T-helper 2 cell treated with Interferon-gamma antibody and Interleukin-4, amounts not matched to agents 5 μg/mL and 100 μg/mL, for 36 hours (primary cell): Measurements from ENCODE around the gene RAD21L1.
"Not testable (repeated sequence)": the region's sequence is repeated elsewhere in the genome, so short reads cannot be mapped to it uniquely, and the experiment has no call there.

Experiments
- DNase-seq: peaks from one replicate; pipeline ENCODE4 v3.0.0; 2021; ENCODE audit warnings: low spot score
- H3K27ac Mint-ChIP-seq: one replicate; pipeline ENCODE4 v1.8.0; 2021; ENCODE audit warnings: mild to moderate bottlenecking, mixed read lengths
- H3K27me3 Mint-ChIP-seq: one replicate; pipeline ENCODE4 v1.8.0; 2021; ENCODE audit warnings: low read depth, mixed read lengths
- H3K36me3 Mint-ChIP-seq: one replicate; pipeline ENCODE4 v1.8.0; 2021; ENCODE audit warnings: low read depth, mixed read lengths
- H3K4me1 Mint-ChIP-seq: one replicate; pipeline ENCODE4 v1.8.0; 2021; ENCODE audit warnings: low read depth, mixed read lengths
- H3K4me3 Mint-ChIP-seq: one replicate; pipeline ENCODE4 v1.8.0; 2022; ENCODE audit warnings: mild to moderate bottlenecking, moderate library complexity, mixed read lengths
- H3K9me3 Mint-ChIP-seq: one replicate; pipeline ENCODE4 v1.8.0; 2021; ENCODE audit warnings: mixed read lengths

RAD21L1 gene

GRCh38 chr20:1225263-1225782 lies 521 bp upstream of the RAD21L1 start:
- Mint-ChIP-seq H3K27ac (no peak overlapping the region), H3K36me3 (no peaks in the 10 kb centered on the region), H3K4me1 (peaks cover 14% of the 10 kb centered on the region), H3K4me3 (peak overlapping the region; percentile 78), H3K27me3 (peaks cover 57% of the 10 kb centered on the region), H3K9me3 (no peaks in the 10 kb centered on the region)
- no peak for DNase-seq

GRCh38 chr20:1229541-1229940 lies 3.7 kb downstream of the RAD21L1 start:
- H3K27ac Mint-ChIP-seq = no peak overlapping the region
- H3K4me1 Mint-ChIP-seq = peaks cover 16% of the 10 kb centered on the region
- peaks cover 42% of the 10 kb centered on the region for H3K27me3 Mint-ChIP-seq
- DNase-seq = no peak
- H3K4me3 Mint-ChIP-seq = no peak overlapping the region
- no peaks in the 10 kb centered on the region for H3K9me3 Mint-ChIP-seq
- H3K36me3 Mint-ChIP-seq = no peaks in the 10 kb centered on the region

- H3K36me3 Mint-ChIP-seq = no peaks in the 10 kb centered on the region
Observed at GRCh38 chr20:1232286-1233111, 6.7 kb downstream of the RAD21L1 start.

GRCh38 chr20:1240549-1240948 lies 14.7 kb downstream of the RAD21L1 start:
- H3K36me3 Mint-ChIP-seq = no peaks in the 10 kb centered on the region
- no peaks in the 10 kb centered on the region for H3K9me3 Mint-ChIP-seq
- H3K4me3 Mint-ChIP-seq = no peak overlapping the region
- H3K27me3 Mint-ChIP-seq = peaks cover 26% of the 10 kb centered on the region
- H3K4me1 Mint-ChIP-seq = peaks cover 4% of the 10 kb centered on the region
- H3K27ac Mint-ChIP-seq = no peak overlapping the region
- DNase-seq = no peak

More at GRCh38 chr20:1232286-1233111, 6.7 kb downstream of the RAD21L1 start:
- H3K27me3 Mint-ChIP-seq = peaks cover 38% of the 10 kb centered on the region
- no peak for DNase-seq
- no peaks in the 10 kb centered on the region for H3K9me3 Mint-ChIP-seq
- no peak overlapping the region for H3K27ac Mint-ChIP-seq
- no peak overlapping the region for H3K4me3 Mint-ChIP-seq
- H3K4me1 Mint-ChIP-seq = peaks cover 9% of the 10 kb centered on the region

GRCh38 chr20:1241456-1241855 lies 15.6 kb downstream of the RAD21L1 start:
- H3K4me1 Mint-ChIP-seq = peaks cover 4% of the 10 kb centered on the region

GRCh38 chr20:1242099-1242498 lies 16.3 kb downstream of the RAD21L1 start:
- Mint-ChIP-seq H3K27ac (no peak overlapping the region), H3K4me3 (no peak overlapping the region), H3K27me3 (peaks cover 20% of the 10 kb centered on the region), H3K4me1 (peaks cover 4% of the 10 kb centered on the region), H3K36me3 (no peaks in the 10 kb centered on the region), H3K9me3 (no peaks in the 10 kb centered on the region)
- DNase-seq = no peak

More at GRCh38 chr20:1241456-1241855, 15.6 kb downstream of the RAD21L1 start:
- H3K27me3 Mint-ChIP-seq = peaks cover 23% of the 10 kb centered on the region
- H3K4me3 Mint-ChIP-seq = no peak overlapping the region
- no peak for DNase-seq
- H3K9me3 Mint-ChIP-seq = no peaks in the 10 kb centered on the region
- no peak overlapping the region for H3K27ac Mint-ChIP-seq
- no peaks in the 10 kb centered on the region for H3K36me3 Mint-ChIP-seq

GRCh38 chr20:1242530-1242929 lies 16.7 kb downstream of the RAD21L1 start:
- peaks cover 4% of the 10 kb centered on the region for H3K4me1 Mint-ChIP-seq
- no peak for DNase-seq
- H3K9me3 Mint-ChIP-seq = no peaks in the 10 kb centered on the region
- H3K27me3 Mint-ChIP-seq = peaks cover 17% of the 10 kb centered on the region
- H3K36me3 Mint-ChIP-seq = no peaks in the 10 kb centered on the region
- H3K27ac Mint-ChIP-seq = no peak overlapping the region
- no peak overlapping the region for H3K4me3 Mint-ChIP-seq

GRCh38 chr20:1245578-1245977 lies 19.7 kb downstream of the RAD21L1 start:
- DNase-seq = no peak
- H3K9me3 Mint-ChIP-seq = peaks cover under 1% of the 10 kb centered on the region
- no peak overlapping the region for H3K27ac Mint-ChIP-seq
- H3K27me3 Mint-ChIP-seq = peaks cover 11% of the 10 kb centered on the region
- H3K4me1 Mint-ChIP-seq = peaks cover 4% of the 10 kb centered on the region
- H3K4me3 Mint-ChIP-seq = no peak overlapping the region
- no peaks in the 10 kb centered on the region for H3K36me3 Mint-ChIP-seq

GRCh38 chr20:1247689-1248088 lies 21.8 kb downstream of the RAD21L1 start:
- Mint-ChIP-seq H3K9me3 (peaks cover 8% of the 10 kb centered on the region), H3K27me3 (peaks cover 11% of the 10 kb centered on the region), H3K36me3 (peaks cover 2% of the 10 kb centered on the region), H3K4me1 (peaks cover 9% of the 10 kb centered on the region), H3K27ac (no peak overlapping the region), H3K4me3 (no peak overlapping the region)
- no peak for DNase-seq

- H3K9me3 Mint-ChIP-seq, H3K27me3 Mint-ChIP-seq, H3K27ac Mint-ChIP-seq, H3K36me3 Mint-ChIP-seq, DNase-seq, H3K4me3 Mint-ChIP-seq: not testable (repeated sequence)
- peaks cover 10% of the 10 kb centered on the region for H3K4me1 Mint-ChIP-seq
Observed at GRCh38 chr20:1250282-1250681, 24.4 kb downstream of the RAD21L1 start.

- peaks cover 12% of the 10 kb centered on the region for H3K27me3 Mint-ChIP-seq
- H3K27ac Mint-ChIP-seq = no peak overlapping the region
- H3K4me3 Mint-ChIP-seq = no peak overlapping the region
- DNase-seq = no peak
- H3K36me3 Mint-ChIP-seq = peaks cover 2% of the 10 kb centered on the region
- H3K4me1 Mint-ChIP-seq = peaks cover 13% of the 10 kb centered on the region
- H3K9me3 Mint-ChIP-seq = peaks cover 11% of the 10 kb centered on the region
Observed at GRCh38 chr20:1252416-1252815, 26.6 kb downstream of the RAD21L1 start.

GRCh38 chr20:1254254-1254653 lies 28.4 kb downstream of the RAD21L1 start:
- Mint-ChIP-seq H3K9me3 (peaks cover 11% of the 10 kb centered on the region), H3K27ac (no peak overlapping the region)

GRCh38 chr20:1255675-1256074 lies 29.8 kb downstream of the RAD21L1 start:
- Mint-ChIP-seq H3K4me3 (no peak overlapping the region), H3K36me3 (peaks cover 2% of the 10 kb centered on the region), H3K4me1 (peaks cover 13% of the 10 kb centered on the region), H3K9me3 (peaks cover 9% of the 10 kb centered on the region), H3K27ac (no peak overlapping the region), H3K27me3 (peaks cover 13% of the 10 kb centered on the region)
- no peak for DNase-seq

More at GRCh38 chr20:1254254-1254653, 28.4 kb downstream of the RAD21L1 start:
- H3K4me3 Mint-ChIP-seq = no peak overlapping the region
- H3K27me3 Mint-ChIP-seq = peaks cover 13% of the 10 kb centered on the region
- H3K4me1 Mint-ChIP-seq = peaks cover 13% of the 10 kb centered on the region
- H3K36me3 Mint-ChIP-seq = peaks cover 2% of the 10 kb centered on the region
- DNase-seq = no peak

- DNase-seq = no peak
- H3K4me3 Mint-ChIP-seq = no peak overlapping the region
- peaks cover 3% of the 10 kb centered on the region for H3K36me3 Mint-ChIP-seq
- H3K4me1 Mint-ChIP-seq = peaks cover 17% of the 10 kb centered on the region
- peaks cover 4% of the 10 kb centered on the region for H3K9me3 Mint-ChIP-seq
- H3K27me3 Mint-ChIP-seq = peaks cover 9% of the 10 kb centered on the region
- H3K27ac Mint-ChIP-seq = no peak overlapping the region
Observed at GRCh38 chr20:1263853-1264252, 38.0 kb downstream of the RAD21L1 start.
